GM12878 (cell line): ENCODE results near the gene PLD3. TPM values are rescaled to one million over a fixed set of nuclear protein-coding genes. Genes with fewer than 3 reads are reported as not detected.

Experiments
- ATAC-seq: fragments of 200-7000 bp; cut with Tn5 transposase; 3 replicates; pipeline ENCODE4 v1.9.1; 2020; ENCODE audit warnings: mild to moderate bottlenecking, moderate library complexity
- BruUV-seq: library from RNA; stranded (reverse); fragments of 400-500 nt; replicated peaks from 2 replicates; lab custom pipeline; 2021; lab: Mats Ljungman, UMichigan
- CTCF ChIA-PET: fragments of 300-600 bp; sonication (Branson Sonifier 250); formaldehyde crosslinking; extraction: SDS; loops from one replicate; lab custom pipeline; 2021; ENCODE audit warnings: inconsistent platforms; lab: Yijun Ruan, JAX
- POLR2A ChIA-PET: fragments of 350-600 bp; formaldehyde crosslinking; extraction: SDS; loops from one replicate; lab custom pipeline; 2021; ENCODE audit warnings: inconsistent platforms; lab: Charles Lee
- RAD21 ChIA-PET: fragments of 300-600 bp; sonication (Branson Sonifier 250); formaldehyde crosslinking; loops from one replicate; lab custom pipeline; 2023; ENCODE audit warnings: antibody characterized with exemption; ENCODE audit not compliant: unreplicated experiment; lab: Charles Lee
- SMC1A ChIA-PET: fragments of 300-600 bp; sonication (Branson Sonifier 250); formaldehyde crosslinking; loops from one replicate; lab custom pipeline; 2023; ENCODE audit not compliant: unreplicated experiment, uncharacterized antibody; lab: Charles Lee
- DNase-seq: peaks from one replicate; pipeline ENCODE4 v3.0.0-alpha.2; 2011; ENCODE audit warnings: low read depth, low spot score
- FAIRE-seq: peaks from 3 replicates; lab custom pipeline; 2011; peaks lifted over from hg19 to GRCh38; lab: Jason Lieb, UNC
- H2AFZ ChIP-seq: 2 replicates; pipeline ENCODE4 v1.6.0; 2011; ENCODE audit warnings: low read depth, low read length, control low read depth; ENCODE audit not compliant: control insufficient read depth
- H3K27ac ChIP-seq: 2 replicates; pipeline ENCODE4 v1.5.1; 2011; ENCODE audit warnings: control low read depth; ENCODE audit not compliant: control insufficient read depth, insufficient read depth
- H3K27me3 ChIP-seq, 2 experiments: replicated peaks in 1 of 2; 2 replicates each; pipeline versions ENCODE4 v1.6.0 to v1.6.1; 2011; ENCODE audit warnings: low read length in 1 of 2; ENCODE audit not compliant: control insufficient read depth in 2 of 2, insufficient read depth in 2 of 2
- H3K36me3 ChIP-seq, 2 experiments: 2 replicates each; pipeline ENCODE4 v1.5.1; 2011; ENCODE audit warnings: low read length in 1 of 2; ENCODE audit not compliant: control insufficient read depth in 2 of 2, insufficient read depth in 2 of 2
- H3K4me1 ChIP-seq: 2 replicates; pipeline ENCODE4 v1.6.1; 2011; ENCODE audit warnings: mild to moderate bottlenecking, low read length, moderate library complexity, mixed read lengths; ENCODE audit not compliant: control insufficient read depth, insufficient read depth
- H3K4me2 ChIP-seq: 2 replicates; pipeline ENCODE4 v1.6.0; 2011; ENCODE audit warnings: control low read depth; ENCODE audit not compliant: control insufficient read depth, insufficient read depth
- H3K4me3 ChIP-seq: fragments of 200-600 bp; sonication (generic); 2 replicates; pipeline ENCODE4 v1.5.1; 2016
- H3K79me2 ChIP-seq: 2 replicates; pipeline ENCODE4 v1.6.0; 2011; ENCODE audit warnings: low read length; ENCODE audit not compliant: control insufficient read depth, insufficient read depth
- H3K9ac ChIP-seq: 2 replicates; pipeline ENCODE4 v1.8.0; 2011; ENCODE audit warnings: low read length, control low read depth, mixed read lengths; ENCODE audit not compliant: control insufficient read depth, insufficient read depth
- H3K9me3 ChIP-seq: replicated peaks from 3 replicates; pipeline ENCODE4 v1.5.1; 2011; ENCODE audit warnings: mild to moderate bottlenecking, low read length; ENCODE audit not compliant: control insufficient read depth, insufficient read depth
- H4K20me1 ChIP-seq: 2 replicates; pipeline ENCODE4 v1.6.0; 2011; ENCODE audit not compliant: control insufficient read depth, insufficient read depth
- BACH1 ChIP-seq: fragments of 450-650 bp; IDR thresholded peaks from 2 replicates; pipeline ENCODE4 v1.6.1; 2017; ENCODE audit warnings: mild to moderate bottlenecking, borderline replicate concordance
- ETV6 ChIP-seq, 2 experiments: fragments of 450-650 bp in 1 of 2; IDR thresholded peaks in 1 of 2; conservative IDR thresholded peaks in 1 of 2; 2 replicates each; pipeline ENCODE4 v1.6.1; 2014; ENCODE audit warnings: antibody characterized with exemption in 1 of 2, borderline replicate concordance in 1 of 2, low read depth in 1 of 2, mild to moderate bottlenecking in 1 of 2, moderate library complexity in 1 of 2
- IRF4 ChIP-seq: IDR thresholded peaks from 2 replicates; pipeline ENCODE4 v1.6.1; 2011; ENCODE audit warnings: low read depth, low read length
- KAT2A ChIP-seq: conservative IDR thresholded peaks from 2 replicates; pipeline ENCODE4 v1.6.1; 2011; ENCODE audit warnings: low read depth, low read length; ENCODE audit not compliant: control insufficient read depth
- KDM1A ChIP-seq: fragments of 200-600 bp; sonication (generic); IDR thresholded peaks from 2 replicates; pipeline ENCODE4 v1.6.1; 2016; ENCODE audit warnings: borderline replicate concordance
- NFXL1 ChIP-seq: fragments of 450-650 bp; IDR thresholded peaks from 2 replicates; pipeline ENCODE4 v1.6.1; 2017; ENCODE audit warnings: antibody characterized with exemption, mild to moderate bottlenecking, borderline replicate concordance
- RB1 ChIP-seq: fragments of 450-650 bp; formaldehyde crosslinking; IDR thresholded peaks from 2 replicates; pipeline ENCODE4 v1.6.1; 2017; ENCODE audit warnings: mild to moderate bottlenecking, borderline replicate concordance
- SIN3A ChIP-seq: IDR thresholded peaks from 2 replicates; pipeline ENCODE4 v1.6.1; 2012; ENCODE audit warnings: low read depth, low read length, improper control_type of control experiment
- WGBS: methylation state at CpG from one replicate; pipeline ENCODE4 v1.1.6; 2016; ENCODE audit warnings: low lambda C conversion rate; ENCODE audit not compliant: insufficient replicate concordance, insufficient coverage; ENCODE audit errors: missing lambda C conversion rate; 5-methylcytosine and 5-hydroxymethylcytosine counted together
- in situ Hi-C: fragments of 300-500 bp; cut with MboI; formaldehyde crosslinking; loops from 9 replicates; pipeline ENCODE4 v1.14.3; 2018; ENCODE audit warnings: mixed read lengths
- intact Hi-C: fragments of 100-400 bp; cut with micrococcal nuclease; formaldehyde crosslinking; loops from one replicate; pipeline ENCODE4 v1.14.2; 2022; ENCODE audit not compliant: unreplicated experiment
- polyA plus RNA-seq, 11 experiments: library from polyadenylated mRNA; depleted of rRNA in 4 of 11; unstranded in 6 of 11; stranded (reverse) in 5 of 11; fragments of >200 nt; fragmentation: Nextera tagmentation in 4 of 11; fragmentation: Illumina TruSeq in 1 of 11; extraction: Ambion mirVana in 4 of 11; extraction: Trizol in 1 of 11; gene quantifications; 1 replicate in 1 of 11; 2 replicates in 10 of 11; pipeline versions ENCODE4 v1.2.1 to v1.2.3, GENCODE V29; 2011 to 2016; ENCODE audit warnings: inconsistent platforms in 2 of 11, missing spikeins in 2 of 11, low read depth in 1 of 11
- total RNA-seq, 4 experiments: library from RNA; depleted of rRNA in 3 of 4; stranded (reverse); fragments of >200 nt in 3 of 4; fragmentation: Illumina TruSeq in 1 of 4; extraction: Trizol in 1 of 4; gene quantifications; 2 replicates each; pipeline versions ENCODE4 v1.2.1 to v1.2.3, GENCODE V29; 2013 to 2021
- TF ChIP-seq, protein P1 (sequence below): fragments of 450-650 bp; IDR thresholded peaks from 2 replicates; pipeline ENCODE4 v1.6.1; 2018; ENCODE audit warnings: mild to moderate bottlenecking, low read depth, moderate library complexity; ENCODE audit not compliant: partially characterized antibody
- TF ChIP-seq, protein P2 (sequence below): IDR thresholded peaks from 2 replicates; pipeline ENCODE4 v1.6.1; 2012; ENCODE audit warnings: low read length, inconsistent platforms

Gene PLD3
- total and polyA plus RNA-seq, 10 of the 15 experiments (the other 5 are each of a cell fraction or from before 2014, with no cell fraction given), result 1.3 to 134 (median 72.7) TPM

DNA sequence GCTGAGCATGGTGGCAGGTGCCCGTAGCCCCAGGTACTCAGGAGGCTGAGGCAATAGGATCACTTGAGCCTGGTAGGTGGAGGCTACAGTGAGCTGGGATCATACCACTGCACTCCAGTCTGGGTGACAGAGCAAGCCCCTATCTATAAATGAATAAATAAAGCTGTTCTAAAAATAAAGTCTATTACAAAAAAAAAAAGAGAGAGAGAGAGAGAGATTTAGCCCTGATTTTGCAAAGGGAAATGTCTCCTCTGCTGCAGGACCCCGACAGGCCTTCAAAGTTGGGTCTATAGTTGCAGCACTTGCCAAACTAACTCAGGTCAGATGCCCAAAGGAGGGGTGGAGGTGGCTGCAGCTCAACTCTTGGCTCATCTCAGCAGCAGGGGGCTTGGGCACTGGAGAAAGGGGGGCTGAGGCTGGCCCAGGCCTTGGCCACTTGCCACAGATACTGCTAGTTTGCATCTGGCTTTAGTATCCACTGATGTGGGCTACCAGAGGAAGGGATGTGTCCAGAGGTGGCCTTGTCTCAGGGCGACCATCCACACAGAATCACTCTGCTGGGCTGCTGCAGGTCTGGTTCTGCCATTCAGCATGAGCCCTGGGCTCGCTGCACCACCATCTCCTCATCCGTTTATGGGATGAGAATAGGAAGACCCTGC lies 32.6 kb upstream of the PLD3 start:
- in situ Hi-C loops, result no loop called here
- SMC1A ChIA-PET, result interaction anchor here (3.0 kb wide), 1 partner anchor 11 kb away, joined by 9 read pairs; no protein-coding TSS in a partner anchor
- 89% methylated on average over 5 of the region's 5 CpGs for WGBS
- H3K79me2 ChIP-seq, result no peaks in the 10 kb centered on the region
- CTCF ChIA-PET, result interaction anchor here (3.7 kb wide), 1 partner anchor 11 kb away, joined by 18 read pairs; no protein-coding TSS in a partner anchor
- peaks cover 4 to 5% of the 10 kb centered on the region in 2 experiments; a peak in 3 of 4 replicates for H3K36me3 ChIP-seq
- no peak for TF ChIP-seq NFXL1
- no peak for TF ChIP-seq RB1
- TF ChIP-seq, protein P1, sequence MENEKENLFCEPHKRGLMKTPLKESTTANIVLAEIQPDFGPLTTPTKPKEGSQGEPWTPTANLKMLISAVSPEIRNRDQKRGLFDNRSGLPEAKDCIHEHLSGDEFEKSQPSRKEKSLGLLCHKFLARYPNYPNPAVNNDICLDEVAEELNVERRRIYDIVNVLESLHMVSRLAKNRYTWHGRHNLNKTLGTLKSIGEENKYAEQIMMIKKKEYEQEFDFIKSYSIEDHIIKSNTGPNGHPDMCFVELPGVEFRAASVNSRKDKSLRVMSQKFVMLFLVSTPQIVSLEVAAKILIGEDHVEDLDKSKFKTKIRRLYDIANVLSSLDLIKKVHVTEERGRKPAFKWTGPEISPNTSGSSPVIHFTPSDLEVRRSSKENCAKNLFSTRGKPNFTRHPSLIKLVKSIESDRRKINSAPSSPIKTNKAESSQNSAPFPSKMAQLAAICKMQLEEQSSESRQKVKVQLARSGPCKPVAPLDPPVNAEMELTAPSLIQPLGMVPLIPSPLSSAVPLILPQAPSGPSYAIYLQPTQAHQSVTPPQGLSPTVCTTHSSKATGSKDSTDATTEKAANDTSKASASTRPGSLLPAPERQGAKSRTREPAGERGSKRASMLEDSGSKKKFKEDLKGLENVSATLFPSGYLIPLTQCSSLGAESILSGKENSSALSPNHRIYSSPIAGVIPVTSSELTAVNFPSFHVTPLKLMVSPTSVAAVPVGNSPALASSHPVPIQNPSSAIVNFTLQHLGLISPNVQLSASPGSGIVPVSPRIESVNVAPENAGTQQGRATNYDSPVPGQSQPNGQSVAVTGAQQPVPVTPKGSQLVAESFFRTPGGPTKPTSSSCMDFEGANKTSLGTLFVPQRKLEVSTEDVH, result no peak
- no peak for TF ChIP-seq KAT2A
- TF ChIP-seq BACH1, result no peak
- TF ChIP-seq KDM1A, result no peak
- TF ChIP-seq IRF4, result no peak
- no peak for TF ChIP-seq SIN3A
- TF ChIP-seq, protein P2, sequence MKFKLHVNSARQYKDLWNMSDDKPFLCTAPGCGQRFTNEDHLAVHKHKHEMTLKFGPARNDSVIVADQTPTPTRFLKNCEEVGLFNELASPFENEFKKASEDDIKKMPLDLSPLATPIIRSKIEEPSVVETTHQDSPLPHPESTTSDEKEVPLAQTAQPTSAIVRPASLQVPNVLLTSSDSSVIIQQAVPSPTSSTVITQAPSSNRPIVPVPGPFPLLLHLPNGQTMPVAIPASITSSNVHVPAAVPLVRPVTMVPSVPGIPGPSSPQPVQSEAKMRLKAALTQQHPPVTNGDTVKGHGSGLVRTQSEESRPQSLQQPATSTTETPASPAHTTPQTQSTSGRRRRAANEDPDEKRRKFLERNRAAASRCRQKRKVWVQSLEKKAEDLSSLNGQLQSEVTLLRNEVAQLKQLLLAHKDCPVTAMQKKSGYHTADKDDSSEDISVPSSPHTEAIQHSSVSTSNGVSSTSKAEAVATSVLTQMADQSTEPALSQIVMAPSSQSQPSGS, result no peak
- TF ChIP-seq ETV6 (conservative IDR thresholded peaks at IDR 0.05 in 1 of 2, IDR thresholded peaks at IDR 0.05 in 1 of 2; ENCODE audit: borderline replicate concordance in 1 of 2, low read depth in 1 of 2), result no peak
- RAD21 ChIA-PET, result no interaction called here
- BruUV-seq, result TSS peak; percentile 36
- POLR2A ChIA-PET, result no interaction called here
- H3K4me3 ChIP-seq, result no peak overlapping the region
- DNase-seq (no peak), FAIRE-seq (no peak), ATAC-seq (no peak)
- no peak overlapping the region for H3K4me2 ChIP-seq
- H3K27me3 ChIP-seq, result no peaks in the 10 kb centered on the region
- intact Hi-C loops, result no loop called here
- no peak overlapping the region for H3K9ac ChIP-seq
- H3K4me1 ChIP-seq, result no peaks in the 10 kb centered on the region
- H2AFZ ChIP-seq, result no peak overlapping the region
- H4K20me1 ChIP-seq, result no peaks in the 10 kb centered on the region
- no peaks in the 10 kb centered on the region for H3K9me3 ChIP-seq
- no peak overlapping the region for H3K27ac ChIP-seq
